Calu3 (cell line): ENCODE data around the gene PNPLA2. TPM values are rescaled to one million over a fixed set of nuclear protein-coding genes. Genes with fewer than 3 reads are reported as not detected.

ENCODE experiments used
- BruUV-seq: library from RNA; stranded (reverse); fragments of 400-500 nt; replicated peaks from 2 replicates; lab custom pipeline; 2021; lab: Mats Ljungman, UMichigan
- CTCF ChIA-PET: fragments of 300-600 bp; sonication (Branson Sonifier 250); formaldehyde crosslinking; loops from one replicate; lab custom pipeline; 2022; ENCODE audit warnings: antibody characterized with exemption; lab: Charles Lee
- DNase-seq: peaks from one replicate; pipeline ENCODE4 v3.0.0; 2022
- H3K27ac Mint-ChIP-seq: one replicate; pipeline ENCODE4 v1.8.0; 2022; ENCODE audit warnings: mixed read lengths; ENCODE audit not compliant: unreplicated experiment
- H3K27me3 Mint-ChIP-seq: one replicate; pipeline ENCODE4 v1.8.0; 2022; ENCODE audit warnings: mixed read lengths; ENCODE audit not compliant: unreplicated experiment
- H3K36me3 Mint-ChIP-seq: one replicate; pipeline ENCODE4 v1.8.0; 2022; ENCODE audit warnings: mild to moderate bottlenecking, moderate library complexity, mixed read lengths; ENCODE audit not compliant: insufficient read depth, unreplicated experiment
- H3K4me1 Mint-ChIP-seq: one replicate; pipeline ENCODE4 v1.8.0; 2022; ENCODE audit warnings: mild to moderate bottlenecking, low read depth, mixed read lengths; ENCODE audit not compliant: unreplicated experiment
- H3K4me3 Mint-ChIP-seq: one replicate; pipeline ENCODE4 v1.8.0; 2022; ENCODE audit warnings: mild to moderate bottlenecking, low read depth, moderate library complexity, mixed read lengths; ENCODE audit not compliant: unreplicated experiment
- H3K9me3 Mint-ChIP-seq: one replicate; pipeline ENCODE4 v1.8.0; 2022; ENCODE audit warnings: low read depth, mixed read lengths; ENCODE audit not compliant: unreplicated experiment
- CTCF ChIP-seq: fragments of 200-600 bp; IDR thresholded peaks from one replicate; pipeline ENCODE4 v1.8.0; 2022; ENCODE audit warnings: antibody characterized with exemption; ENCODE audit not compliant: unreplicated experiment
- intact Hi-C: fragments of 100-400 bp; cut with micrococcal nuclease; formaldehyde crosslinking; loops from one replicate; pipeline ENCODE4 v1.10.0; 2022; ENCODE audit not compliant: unreplicated experiment
- total RNA-seq: library from RNA; stranded (reverse); gene quantifications from 2 replicates; pipeline ENCODE4 v1.2.3, GENCODE V29; 2022

The PNPLA2 gene
- total RNA-seq, 1 experiment from 2014 or later: 134 TPM

GRCh38 chr11:837990-838307, 19.2 kb downstream of the PNPLA2 start:
- Mint-ChIP-seq H3K27me3 (no peaks in the 10 kb centered on the region), H3K36me3 (peaks cover 98% of the 10 kb centered on the region), H3K9me3 (no peaks in the 10 kb centered on the region), H3K4me3 (peak overlapping the region; percentile 21), H3K27ac (peak overlapping the region; percentile 33), H3K4me1 (peaks cover 15% of the 10 kb centered on the region)
- no peak for DNase-seq
- TF ChIP-seq CTCF: no peak
- no TSS peak for BruUV-seq
- CTCF ChIA-PET: interaction anchor here (1.0 kb wide), 1 partner anchor 14 kb away, joined by 6 read pairs; no protein-coding TSS in a partner anchor
- intact Hi-C loops: no loop called here

GRCh38 chr11:838441-839279, 19.9 kb downstream of the PNPLA2 start:
- peak; percentile 45 for TF ChIP-seq CTCF
- Mint-ChIP-seq H3K4me3 (peak overlapping the region; percentile 30), H3K36me3 (peaks cover 98% of the 10 kb centered on the region), H3K27me3 (no peaks in the 10 kb centered on the region), H3K9me3 (no peaks in the 10 kb centered on the region), H3K27ac (peak overlapping the region; percentile 43), H3K4me1 (peaks cover 21% of the 10 kb centered on the region)
- intact Hi-C loops: no loop called here
- no peak for DNase-seq
- CTCF ChIA-PET: interaction anchor here (1.0 kb wide), 1 partner anchor 14 kb away, joined by 6 read pairs; no protein-coding TSS in a partner anchor
- BruUV-seq: TSS peak; percentile 10

GRCh38 chr11:839280-839623, 20.5 kb downstream of the PNPLA2 start:
- Mint-ChIP-seq H3K4me1 (peaks cover 23% of the 10 kb centered on the region), H3K27ac (peak overlapping the region; percentile 43), H3K4me3 (no peak overlapping the region), H3K9me3 (no peaks in the 10 kb centered on the region), H3K27me3 (no peaks in the 10 kb centered on the region), H3K36me3 (peaks cover 96% of the 10 kb centered on the region)
- intact Hi-C loops: no loop called here
- no peak for TF ChIP-seq CTCF
- CTCF ChIA-PET: no interaction called here
- DNase-seq: no peak
- no TSS peak for BruUV-seq

- Mint-ChIP-seq H3K36me3 (peaks cover 92% of the 10 kb centered on the region), H3K4me1 (peaks cover 23% of the 10 kb centered on the region), H3K4me3 (peak overlapping the region; percentile 77), H3K27me3 (no peaks in the 10 kb centered on the region), H3K9me3 (no peaks in the 10 kb centered on the region), H3K27ac (peak overlapping the region; percentile 68)
- BruUV-seq: no TSS peak
- intact Hi-C loops: no loop called here
- DNase-seq: no peak
- CTCF ChIA-PET: interaction anchor here (0.6 kb wide), 1 partner anchor 714 kb away, joined by 6 read pairs; no protein-coding TSS in a partner anchor
- TF ChIP-seq CTCF: no peak
These were observed 21.3 kb downstream of the PNPLA2 start for GRCh38 chr11:839875-840617.
